Neural cell (in vitro differentiated cells): ENCODE results near the gene SLC13A3.

Experiments used
- EP300 ChIP-seq: fragments of 450-650 bp; conservative IDR thresholded peaks from 2 replicates; pipeline ENCODE4 v1.6.1; 2014; ENCODE audit warnings: antibody characterized with exemption, mild to moderate bottlenecking, moderate library complexity; ENCODE audit not compliant: poor library complexity, severe bottlenecking
- EZH2 ChIP-seq: fragments of 200-600, 300-800 bp; shearing (Covaris generic), sonication (generic); IDR thresholded peaks from 2 replicates; pipeline ENCODE4 v1.6.1; 2014; ENCODE audit warnings: antibody characterized with exemption, low read length, borderline replicate concordance, mild to moderate bottlenecking; ENCODE audit not compliant: insufficient read depth, poor library complexity, severe bottlenecking
- POLR2AphosphoS5 ChIP-seq: IDR thresholded peaks from 2 replicates; pipeline ENCODE4 v1.6.1; 2012
- RAD21 ChIP-seq: fragments of 450-650 bp; conservative IDR thresholded peaks from 2 replicates; pipeline ENCODE4 v1.6.1; 2014; ENCODE audit warnings: antibody characterized with exemption, mild to moderate bottlenecking, moderate library complexity
- SMC3 ChIP-seq: fragments of 450-650 bp; conservative IDR thresholded peaks from 2 replicates; pipeline ENCODE4 v1.6.1; 2014; ENCODE audit warnings: antibody characterized with exemption, mild to moderate bottlenecking, moderate library complexity; ENCODE audit not compliant: poor library complexity
- TAF1 ChIP-seq: IDR thresholded peaks from 2 replicates; pipeline ENCODE4 v1.6.1; 2012; ENCODE audit warnings: low read depth
- TF ChIP-seq, protein P1 (sequence below): fragments of 450-650 bp; IDR thresholded peaks from 2 replicates; pipeline ENCODE4 v1.5.1; 2014; ENCODE audit warnings: antibody characterized with exemption, mild to moderate bottlenecking, moderate library complexity; ENCODE audit not compliant: poor library complexity, severe bottlenecking

- TF ChIP-seq, protein P1, sequence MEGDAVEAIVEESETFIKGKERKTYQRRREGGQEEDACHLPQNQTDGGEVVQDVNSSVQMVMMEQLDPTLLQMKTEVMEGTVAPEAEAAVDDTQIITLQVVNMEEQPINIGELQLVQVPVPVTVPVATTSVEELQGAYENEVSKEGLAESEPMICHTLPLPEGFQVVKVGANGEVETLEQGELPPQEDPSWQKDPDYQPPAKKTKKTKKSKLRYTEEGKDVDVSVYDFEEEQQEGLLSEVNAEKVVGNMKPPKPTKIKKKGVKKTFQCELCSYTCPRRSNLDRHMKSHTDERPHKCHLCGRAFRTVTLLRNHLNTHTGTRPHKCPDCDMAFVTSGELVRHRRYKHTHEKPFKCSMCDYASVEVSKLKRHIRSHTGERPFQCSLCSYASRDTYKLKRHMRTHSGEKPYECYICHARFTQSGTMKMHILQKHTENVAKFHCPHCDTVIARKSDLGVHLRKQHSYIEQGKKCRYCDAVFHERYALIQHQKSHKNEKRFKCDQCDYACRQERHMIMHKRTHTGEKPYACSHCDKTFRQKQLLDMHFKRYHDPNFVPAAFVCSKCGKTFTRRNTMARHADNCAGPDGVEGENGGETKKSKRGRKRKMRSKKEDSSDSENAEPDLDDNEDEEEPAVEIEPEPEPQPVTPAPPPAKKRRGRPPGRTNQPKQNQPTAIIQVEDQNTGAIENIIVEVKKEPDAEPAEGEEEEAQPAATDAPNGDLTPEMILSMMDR, result no peak
- no peak for TF ChIP-seq EP300
- TF ChIP-seq RAD21, result no peak
- TF ChIP-seq TAF1, result no peak
- TF ChIP-seq EZH2, result no peak
- no peak for TF ChIP-seq POLR2AphosphoS5
- no peak for TF ChIP-seq SMC3
Observed at GRCh38 chr20:46573788-46574584, 77.3 kb downstream of the SLC13A3 start.
